OCI-LY3 (cell line): ENCODE measurements around the gene PPP1R7.

Experiments
- H2AFZ ChIP-seq: fragments of 200-600, 300-600 bp; shearing (Covaris generic); 2 replicates; pipeline ENCODE4 v1.6.0; 2014; ENCODE audit warnings: antibody characterized with exemption, low read depth, low read length
- H3K27ac ChIP-seq: fragments of 200-600, 300-600 bp; sonication (generic); 2 replicates; pipeline ENCODE4 v1.5.1; 2014; ENCODE audit warnings: mild to moderate bottlenecking, low read length, moderate library complexity, mixed read lengths
- H3K27me3 ChIP-seq: fragments of 200-600, 300-600 bp; sonication (generic); 2 replicates; pipeline ENCODE4 v1.6.1; 2014; ENCODE audit warnings: low read depth, low read length, mixed read lengths
- H3K36me3 ChIP-seq: fragments of 200-600, 300-600 bp; sonication (generic); replicated peaks from 2 replicates; pipeline ENCODE3; 2014; ENCODE audit warnings: low read depth, low read length, mixed read lengths
- H3K4me1 ChIP-seq: fragments of 300-600, 200-600 bp; sonication (generic); 2 replicates; pipeline ENCODE4 v1.6.1; 2014; ENCODE audit warnings: low read length, mixed read lengths
- H3K4me2 ChIP-seq: fragments of 200-600, 300-600 bp; sonication (generic); 2 replicates; pipeline ENCODE4 v1.6.1; 2014; ENCODE audit warnings: low read length, mixed read lengths
- H3K4me3 ChIP-seq: fragments of 300-600, 200-600 bp; sonication (generic); 2 replicates; pipeline ENCODE4 v1.5.1; 2014; ENCODE audit warnings: antibody characterized with exemption, mild to moderate bottlenecking, low read length, moderate library complexity
- H3K79me2 ChIP-seq: fragments of 300-600, 200-600 bp; shearing (Covaris generic); 2 replicates; pipeline ENCODE4 v1.6.1; 2014; ENCODE audit warnings: mild to moderate bottlenecking, low read length, mixed read lengths
- H3K9ac ChIP-seq: fragments of 300-600, 200-600 bp; shearing (Covaris generic); 2 replicates; pipeline ENCODE4 v1.6.0; 2014; ENCODE audit warnings: mild to moderate bottlenecking, low read length, moderate library complexity
- H3K9me3 ChIP-seq: fragments of 200-600, 300-600 bp; shearing (Covaris generic); 2 replicates; pipeline ENCODE4 v1.6.1; 2014; ENCODE audit warnings: low read length, mixed read lengths; ENCODE audit not compliant: insufficient read depth
- H4K20me1 ChIP-seq: fragments of 200-600, 300-600 bp; sonication (generic); 2 replicates; pipeline ENCODE4 v1.6.1; 2016; ENCODE audit warnings: low read length, mixed read lengths; ENCODE audit not compliant: insufficient read depth
- EZH2phosphoT487 ChIP-seq: fragments of 200-600 bp; shearing (Covaris generic); IDR thresholded peaks from 2 replicates; pipeline ENCODE4 v1.6.1; 2018; ENCODE audit warnings: antibody characterized with exemption, mixed run types, low read depth
- TF ChIP-seq, protein P1 (sequence below): fragments of 200-600, 300-600 bp; sonication (generic); IDR thresholded peaks from 2 replicates; pipeline ENCODE4 v1.5.1; 2014; ENCODE audit warnings: antibody characterized with exemption, low read length, low read depth

Gene PPP1R7

GRCh38 chr2:241126201-241126611 lies 24.1 kb upstream of the PPP1R7 start:
- peaks cover 9% of the 10 kb centered on the region; the same call in 1 of the 2 replicates for H3K9me3 ChIP-seq
- H3K4me1 ChIP-seq = peaks cover 59% of the 10 kb centered on the region
- H4K20me1 ChIP-seq = no peaks in the 10 kb centered on the region
- peak overlapping the region; percentile 93; the same call in 1 of the 2 replicates for H3K9ac ChIP-seq
- TF ChIP-seq EZH2phosphoT487 = no peak
- TF ChIP-seq, protein P1, sequence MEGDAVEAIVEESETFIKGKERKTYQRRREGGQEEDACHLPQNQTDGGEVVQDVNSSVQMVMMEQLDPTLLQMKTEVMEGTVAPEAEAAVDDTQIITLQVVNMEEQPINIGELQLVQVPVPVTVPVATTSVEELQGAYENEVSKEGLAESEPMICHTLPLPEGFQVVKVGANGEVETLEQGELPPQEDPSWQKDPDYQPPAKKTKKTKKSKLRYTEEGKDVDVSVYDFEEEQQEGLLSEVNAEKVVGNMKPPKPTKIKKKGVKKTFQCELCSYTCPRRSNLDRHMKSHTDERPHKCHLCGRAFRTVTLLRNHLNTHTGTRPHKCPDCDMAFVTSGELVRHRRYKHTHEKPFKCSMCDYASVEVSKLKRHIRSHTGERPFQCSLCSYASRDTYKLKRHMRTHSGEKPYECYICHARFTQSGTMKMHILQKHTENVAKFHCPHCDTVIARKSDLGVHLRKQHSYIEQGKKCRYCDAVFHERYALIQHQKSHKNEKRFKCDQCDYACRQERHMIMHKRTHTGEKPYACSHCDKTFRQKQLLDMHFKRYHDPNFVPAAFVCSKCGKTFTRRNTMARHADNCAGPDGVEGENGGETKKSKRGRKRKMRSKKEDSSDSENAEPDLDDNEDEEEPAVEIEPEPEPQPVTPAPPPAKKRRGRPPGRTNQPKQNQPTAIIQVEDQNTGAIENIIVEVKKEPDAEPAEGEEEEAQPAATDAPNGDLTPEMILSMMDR = no peak
- H3K4me3 ChIP-seq = peak overlapping the region; percentile 40; the same call in 1 of the 2 replicates
- peaks cover 69% of the 10 kb centered on the region for H3K79me2 ChIP-seq
- H3K27me3 ChIP-seq = no peaks in the 10 kb centered on the region
- peaks cover 67% of the 10 kb centered on the region for H3K36me3 ChIP-seq
- H2AFZ ChIP-seq = no peak overlapping the region
- H3K27ac ChIP-seq = peak overlapping the region; percentile 99
- peak overlapping the region; percentile 65 for H3K4me2 ChIP-seq

DNA sequence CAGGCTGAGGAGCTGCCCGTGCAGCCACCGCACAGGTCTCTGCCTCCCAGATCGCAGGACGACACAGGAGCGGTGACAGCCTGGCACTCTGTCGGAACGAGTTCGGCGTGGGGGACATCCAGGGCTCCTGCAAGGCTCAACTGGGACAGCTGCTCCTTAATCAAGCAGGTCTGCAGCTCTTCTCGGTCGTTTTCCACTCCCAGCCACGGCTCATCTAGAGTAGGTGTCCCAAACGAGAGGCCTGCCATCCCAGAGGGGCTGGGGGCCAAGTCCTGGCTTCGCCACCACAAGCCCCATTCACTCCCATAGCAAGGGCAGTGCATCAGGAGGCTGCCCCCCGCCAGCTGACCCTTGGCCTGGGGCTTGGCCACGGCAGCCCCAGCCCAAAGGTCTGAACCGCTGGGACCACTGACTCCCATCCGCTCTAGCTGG lies 23.5 kb upstream of the PPP1R7 start:
- Histone ChIP-seq H2AFZ (no peak overlapping the region), H4K20me1 (no peaks in the 10 kb centered on the region), H3K79me2 (peaks cover 73% of the 10 kb centered on the region), H3K27me3 (no peaks in the 10 kb centered on the region), H3K4me1 (peaks cover 63% of the 10 kb centered on the region), H3K9me3 (peaks cover 9% of the 10 kb centered on the region; the same call in 1 of the 2 replicates), H3K4me2 (peak overlapping the region; percentile 65), H3K9ac (peak overlapping the region; percentile 93), H3K4me3 (peak overlapping the region; percentile 17; the same call in 1 of the 2 replicates), H3K27ac (peak overlapping the region; percentile 99), H3K36me3 (peaks cover 66% of the 10 kb centered on the region)
- TF ChIP-seq, protein P1 = no peak
- no peak for TF ChIP-seq EZH2phosphoT487

GRCh38 chr2:241128266-241128665 lies 22.0 kb upstream of the PPP1R7 start:
- Histone ChIP-seq H3K27me3 (no peaks in the 10 kb centered on the region), H3K27ac (peak overlapping the region; percentile 99), H3K4me1 (peaks cover 78% of the 10 kb centered on the region), H3K36me3 (peaks cover 62% of the 10 kb centered on the region), H3K4me3 (peak overlapping the region; percentile 6; the same call in 1 of the 2 replicates), H3K9me3 (peaks cover 9% of the 10 kb centered on the region; the same call in 1 of the 2 replicates), H3K4me2 (0 out of 2 replicates have a peak overlapping the region, but pooled peaks have one; percentile 23), H4K20me1 (no peaks in the 10 kb centered on the region), H3K79me2 (peaks cover 68% of the 10 kb centered on the region), H3K9ac (peak overlapping the region; percentile 53; the same call in 1 of the 2 replicates), H2AFZ (no peak overlapping the region)
- TF ChIP-seq, protein P1 = no peak
- TF ChIP-seq EZH2phosphoT487 = no peak

- peak overlapping the region; percentile 14; the same call in 1 of the 2 replicates for H3K4me2 ChIP-seq
- peak overlapping the region; percentile 99 for H3K27ac ChIP-seq
- peak overlapping the region; percentile 53; the same call in 1 of the 2 replicates for H3K9ac ChIP-seq
- no peaks in the 10 kb centered on the region for H3K27me3 ChIP-seq
- H3K4me1 ChIP-seq = peaks cover 85% of the 10 kb centered on the region
- no peaks in the 10 kb centered on the region for H4K20me1 ChIP-seq
- no peak for TF ChIP-seq EZH2phosphoT487
- TF ChIP-seq, protein P1 = no peak
- H2AFZ ChIP-seq = no peak overlapping the region
- H3K4me3 ChIP-seq = no peak overlapping the region
- peaks cover 9% of the 10 kb centered on the region; the same call in 1 of the 2 replicates for H3K9me3 ChIP-seq
- H3K79me2 ChIP-seq = peaks cover 70% of the 10 kb centered on the region
- peaks cover 63% of the 10 kb centered on the region for H3K36me3 ChIP-seq
These were observed 21.0 kb upstream of the PPP1R7 start for GRCh38 chr2:241129086-241129871.
